Activated naive CD4-positive, alpha-beta T cell treated with anti-CD3 and anti-CD28 coated beads, Interleukin-2, amount 50 U/mL, for 16 hours (primary cell): ENCODE measurements around the gene MMD.
"Not testable (repeated sequence)": the region's sequence is repeated elsewhere in the genome, so short reads cannot be mapped to it uniquely, and the experiment has no call there.

Source experiments
- DNase-seq: peaks from one replicate; pipeline ENCODE4 v3.0.0-alpha.2; 2020

The MMD gene

DNA sequence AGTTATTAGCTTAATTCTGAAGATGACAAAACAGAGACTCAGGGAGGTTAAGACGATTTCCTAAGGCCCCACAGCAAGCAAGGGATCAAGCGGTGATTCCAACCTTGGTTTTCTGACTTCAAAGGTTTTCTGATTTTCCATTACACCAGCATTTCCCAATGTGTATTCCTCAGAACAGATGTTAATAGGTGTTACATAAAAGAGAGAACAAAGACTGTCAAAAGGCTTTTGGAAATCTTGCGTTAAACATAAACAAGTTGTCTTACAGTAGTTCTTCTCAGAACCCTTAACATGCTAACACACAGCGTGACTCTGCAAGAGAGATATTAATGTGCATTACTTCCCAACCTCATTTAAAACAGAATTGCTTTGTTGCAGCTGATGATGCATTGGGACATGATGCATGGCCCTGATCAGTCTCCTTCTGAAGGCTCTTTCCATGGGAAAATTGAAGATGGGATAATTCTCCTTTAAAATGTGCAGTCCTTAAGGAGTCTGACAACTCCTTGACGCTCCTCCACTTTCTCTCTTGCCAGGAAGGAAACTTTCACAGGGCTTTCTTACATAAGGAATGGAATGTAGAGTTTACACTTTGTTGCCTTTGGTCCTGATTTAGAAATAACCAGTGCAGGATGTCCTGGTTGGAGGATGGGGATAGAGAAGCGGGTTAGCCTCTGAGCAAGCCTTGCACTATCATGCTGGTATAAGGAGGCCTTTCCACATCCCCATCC lies 21.5 kb upstream of the MMD start:
- no peak for DNase-seq

DNA sequence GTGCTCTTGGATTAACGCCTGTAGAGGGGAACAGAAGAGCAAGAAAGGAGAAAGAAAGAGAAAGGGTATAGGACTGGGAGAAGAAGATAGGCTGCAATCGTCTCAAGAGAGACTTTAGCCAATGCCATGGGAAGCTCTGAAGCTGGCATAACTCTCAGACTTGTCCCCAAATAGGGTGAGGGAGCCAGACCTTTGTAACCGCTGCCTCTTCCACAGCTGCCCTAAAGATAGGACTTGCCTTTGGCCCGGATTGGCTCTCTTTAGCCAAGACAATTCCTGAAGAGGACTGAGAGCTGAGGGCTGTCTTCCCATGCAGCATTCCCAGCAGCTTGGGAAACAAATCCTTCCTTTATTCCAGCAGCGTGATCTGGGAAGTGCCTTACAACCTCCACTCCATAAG lies 20.8 kb upstream of the MMD start:
- no peak for DNase-seq

DNA sequence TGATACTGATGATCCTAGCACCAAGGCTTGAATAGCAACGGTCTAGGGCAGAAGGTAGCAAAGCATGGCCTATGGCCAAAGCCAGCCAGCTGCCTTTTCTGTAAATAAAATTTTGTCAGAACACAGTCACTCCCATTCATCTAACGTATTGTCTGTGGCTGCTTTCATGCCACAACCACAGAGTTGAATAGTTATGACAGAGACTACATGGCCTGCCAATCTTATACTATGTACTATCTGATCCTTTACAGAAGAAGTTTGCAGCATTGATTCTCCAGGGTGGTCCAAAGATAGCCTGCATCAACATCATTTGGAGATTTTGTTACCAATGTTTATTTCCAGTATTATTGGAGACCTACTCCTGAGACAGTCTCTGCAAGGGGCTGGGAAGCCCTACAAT lies 19.9 kb upstream of the MMD start:
- DNase-seq = no peak

DNA sequence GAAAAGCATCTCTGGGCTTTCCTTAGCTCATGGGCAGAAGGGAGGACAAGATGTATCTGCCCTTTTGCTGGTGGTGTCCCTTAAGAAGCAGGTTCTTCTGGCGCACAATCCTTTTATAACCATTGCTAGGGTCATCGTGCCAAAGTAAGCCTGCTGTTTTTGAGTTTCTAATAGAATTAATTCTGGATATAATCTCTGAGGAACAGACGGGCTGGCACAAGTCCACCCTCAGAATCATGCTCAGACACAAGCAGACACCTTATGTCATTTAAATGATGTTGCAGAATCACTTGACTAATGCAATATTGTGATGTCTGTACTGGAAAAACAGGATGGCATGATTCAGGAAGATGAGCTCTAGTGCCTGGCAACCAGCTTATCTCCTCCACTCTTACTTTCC lies 18.8 kb upstream of the MMD start:
- no peak for DNase-seq

DNA sequence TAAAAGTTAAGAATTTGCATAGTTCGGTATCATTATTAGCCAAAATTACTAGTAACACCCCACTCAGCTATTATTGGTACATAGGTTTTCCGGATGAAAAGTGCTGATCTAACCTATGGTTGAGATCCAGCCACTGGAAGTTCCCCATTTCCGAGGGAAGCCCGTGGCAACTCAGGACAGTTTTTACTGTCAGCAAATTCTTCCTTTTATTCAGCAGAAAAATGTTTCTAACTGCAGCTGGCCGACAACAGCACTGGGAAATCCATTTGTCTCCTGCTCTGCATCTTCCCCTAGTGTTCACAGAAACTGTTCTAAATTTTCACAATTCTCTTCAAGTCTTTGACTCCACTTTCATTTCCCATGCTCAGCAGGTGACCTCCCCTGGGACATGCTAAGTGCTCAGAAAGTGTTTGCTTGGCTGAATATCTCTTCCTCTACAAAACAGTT lies 15.5 kb upstream of the MMD start:
- DNase-seq = no peak

DNA sequence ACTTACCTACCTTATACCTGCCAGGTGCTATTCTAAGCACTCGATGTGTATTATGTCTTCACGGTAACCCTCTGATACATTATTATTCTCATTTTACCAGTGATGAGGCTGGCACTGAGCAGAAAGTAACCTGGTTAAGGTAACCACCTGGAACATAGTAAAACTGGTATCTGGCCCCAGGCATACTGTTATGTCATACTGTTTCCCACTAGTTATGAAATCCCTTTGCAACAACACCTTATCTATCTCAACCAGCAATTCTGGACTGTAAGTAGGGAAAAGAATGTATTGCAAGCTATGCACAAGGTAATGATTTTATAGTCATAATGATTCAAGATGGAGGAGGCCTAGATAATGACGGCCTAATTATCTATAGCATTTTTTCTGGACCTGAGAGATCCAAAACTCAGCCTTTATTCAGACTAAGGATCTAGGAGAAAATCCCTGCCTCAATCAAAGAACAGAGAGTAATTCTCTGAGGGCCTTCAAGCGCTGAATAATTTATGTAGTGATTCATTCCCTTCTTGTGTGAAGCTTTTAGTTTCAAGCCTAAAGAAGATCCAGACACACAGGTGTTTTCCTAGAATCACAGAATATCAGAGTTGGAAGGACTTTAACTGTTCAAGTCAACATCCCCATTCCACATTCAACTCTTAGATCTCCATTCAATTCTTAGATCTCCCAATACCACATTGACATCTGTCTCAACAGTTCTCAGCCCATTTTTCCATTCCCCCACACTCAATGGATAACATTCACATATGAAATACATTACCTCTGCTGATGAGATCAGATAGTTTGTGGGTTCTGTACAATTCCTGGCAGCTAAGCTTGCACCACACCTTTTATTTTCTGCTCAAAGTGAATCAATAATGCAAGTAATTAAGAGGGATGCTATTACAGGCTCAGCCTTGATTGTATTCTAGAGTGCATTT lies 14.9 kb upstream of the MMD start:
- DNase-seq = no peak

DNA sequence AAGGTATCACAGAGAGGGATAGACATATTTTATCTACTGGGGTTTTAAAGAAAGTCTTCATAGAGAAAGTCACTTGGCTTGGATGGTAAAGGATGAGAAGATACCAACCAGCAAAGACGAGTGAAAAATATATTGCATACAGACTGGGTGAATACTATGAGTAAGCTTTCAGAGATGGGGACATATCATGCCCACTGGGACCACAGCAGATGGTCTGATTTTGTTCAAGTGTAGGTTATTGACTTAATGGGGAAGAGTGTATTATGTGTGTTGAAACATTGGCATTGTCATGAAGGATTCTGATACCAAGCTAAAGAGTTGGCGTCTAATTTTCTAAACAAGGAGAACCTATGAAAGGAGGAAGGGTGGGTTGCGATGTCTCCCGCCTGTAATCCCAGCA lies 13.8 kb upstream of the MMD start:
- DNase-seq = no peak

DNA sequence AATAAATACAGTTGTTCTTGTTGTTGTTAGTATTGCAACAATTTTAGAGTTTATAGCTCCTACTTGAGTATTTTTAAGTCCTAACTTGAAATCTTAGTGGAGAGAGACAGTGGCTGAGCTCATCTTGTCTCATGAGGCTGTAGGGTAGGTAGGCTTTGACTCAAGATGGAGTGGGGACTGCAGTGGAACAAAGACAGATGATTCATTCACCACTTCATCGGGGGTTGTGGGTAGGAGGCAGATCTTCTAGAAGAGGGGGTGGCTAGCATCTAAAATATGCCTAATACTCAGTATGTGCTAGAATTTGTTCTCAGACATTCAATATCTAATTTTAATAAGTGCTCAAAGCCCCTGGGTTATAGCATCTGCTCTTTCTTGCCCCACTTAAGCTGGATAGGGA lies 13.1 kb upstream of the MMD start:
- no peak for DNase-seq

DNA sequence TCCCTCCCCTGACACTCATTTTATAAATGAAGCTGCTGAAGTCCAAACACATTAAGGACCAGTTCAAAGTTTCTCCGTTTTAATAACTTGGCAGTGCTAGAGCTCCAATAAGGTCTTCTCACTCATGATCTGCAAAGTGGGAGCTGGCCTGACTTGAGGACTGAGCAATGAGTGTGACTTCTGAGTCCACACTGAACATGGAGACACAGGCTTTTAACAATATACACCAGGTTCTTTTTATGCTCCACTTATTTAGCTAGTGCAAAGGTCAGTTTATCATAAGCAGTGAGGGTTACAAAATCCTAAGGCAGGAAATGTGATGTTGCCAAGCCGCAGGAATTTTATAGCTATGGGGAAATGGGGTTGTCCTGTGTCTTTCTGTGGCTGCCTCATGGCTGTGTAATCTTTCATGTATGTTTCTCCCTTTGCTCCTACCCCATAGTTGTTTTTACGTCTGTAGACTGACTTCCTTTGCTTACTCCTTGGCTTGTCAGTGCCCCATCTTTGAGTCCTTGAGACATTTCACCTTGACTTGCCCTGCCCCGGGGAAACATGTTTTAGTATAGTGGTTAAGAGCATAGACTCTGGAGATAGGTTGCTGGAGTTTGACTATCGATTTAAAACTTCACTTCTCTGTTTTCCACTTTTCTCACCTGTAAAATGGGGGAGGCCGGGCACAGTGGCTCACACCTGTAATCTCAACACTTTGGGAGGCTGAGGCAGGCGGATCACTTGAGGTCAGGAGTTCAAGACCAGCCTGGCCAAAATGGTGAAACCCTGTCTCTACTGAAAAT lies 12.2 kb upstream of the MMD start:
- DNase-seq = no peak

DNA sequence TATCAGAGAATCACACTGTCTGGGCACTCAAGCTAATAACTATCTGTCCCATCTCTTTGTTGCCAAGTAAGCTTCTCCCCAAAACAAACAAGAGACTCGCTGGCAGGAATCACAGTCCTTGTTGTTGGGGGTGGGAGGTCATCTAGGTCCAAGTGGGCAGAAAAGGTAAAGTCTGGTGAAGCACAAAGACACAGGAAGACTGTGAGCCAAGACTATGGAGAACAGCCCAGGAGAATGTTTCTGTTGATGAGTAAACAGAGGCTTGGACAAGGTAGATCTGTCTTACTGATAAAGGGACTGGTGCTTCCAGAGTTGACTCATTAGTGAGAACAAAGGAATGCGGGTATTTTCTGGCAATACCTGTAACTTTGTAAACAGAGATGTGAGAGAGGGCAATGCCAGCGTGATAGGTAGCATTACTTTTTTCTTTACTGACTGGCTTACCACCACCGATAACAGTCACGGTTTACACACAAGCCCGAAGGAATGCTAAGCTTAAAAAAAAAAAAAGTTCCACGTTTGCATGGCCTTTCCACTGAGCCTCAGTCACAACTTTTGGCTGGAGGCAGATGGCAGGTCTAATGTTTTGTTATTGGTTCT lies 11.5 kb upstream of the MMD start:
- no peak for DNase-seq

DNA sequence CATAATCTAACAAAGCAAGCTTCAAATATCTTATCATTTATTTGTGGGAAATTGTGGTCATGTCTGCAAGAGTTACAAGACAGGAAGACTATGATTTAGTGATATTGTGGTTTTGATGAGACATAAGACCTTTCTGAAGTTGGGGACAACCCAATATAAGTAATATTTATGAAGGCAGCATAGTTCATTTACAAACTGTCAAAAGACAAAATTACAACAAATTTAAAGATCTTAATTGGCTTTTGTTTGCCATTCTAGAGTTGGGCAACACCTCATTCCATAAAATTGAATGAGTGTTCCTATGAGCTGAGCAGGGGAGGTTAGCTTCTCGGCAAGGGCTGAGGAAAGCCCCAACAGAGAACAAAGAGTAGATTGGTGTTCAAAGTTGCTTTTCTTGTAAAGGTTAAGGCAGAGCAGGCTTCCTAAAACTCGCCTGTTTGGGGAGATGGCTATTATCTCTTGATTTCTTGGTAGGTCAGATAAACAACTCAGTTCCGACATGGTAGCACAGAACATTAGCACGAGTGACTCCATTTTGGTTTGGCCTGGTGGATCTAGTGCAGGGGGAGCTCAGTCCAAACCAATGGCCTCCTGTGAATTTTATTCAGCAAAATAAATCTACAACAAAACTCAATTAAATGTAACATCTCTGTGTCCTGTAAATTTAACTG lies 10.9 kb upstream of the MMD start:
- DNase-seq = no peak

DNA sequence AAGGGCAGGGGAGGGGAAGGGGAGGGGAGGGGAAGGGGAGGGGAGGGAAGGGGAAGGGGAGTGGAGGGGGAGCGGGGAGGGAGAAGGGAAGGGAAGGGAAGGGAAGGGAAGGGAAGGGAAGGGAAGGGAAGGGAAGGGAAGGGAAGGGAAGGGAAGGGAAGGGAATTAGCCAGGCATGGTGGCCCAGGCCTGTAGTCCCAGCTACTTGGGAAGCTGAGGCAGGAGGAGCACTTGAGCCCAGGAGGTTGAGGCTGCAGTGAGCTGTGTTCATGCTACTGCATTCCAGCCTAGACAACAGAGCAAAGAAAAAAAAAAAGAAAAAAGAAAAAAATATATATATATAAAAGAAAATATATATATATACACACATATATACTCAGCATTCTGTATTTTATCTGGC lies 10.3 kb upstream of the MMD start:
- DNase-seq = not testable (repeated sequence)

DNA sequence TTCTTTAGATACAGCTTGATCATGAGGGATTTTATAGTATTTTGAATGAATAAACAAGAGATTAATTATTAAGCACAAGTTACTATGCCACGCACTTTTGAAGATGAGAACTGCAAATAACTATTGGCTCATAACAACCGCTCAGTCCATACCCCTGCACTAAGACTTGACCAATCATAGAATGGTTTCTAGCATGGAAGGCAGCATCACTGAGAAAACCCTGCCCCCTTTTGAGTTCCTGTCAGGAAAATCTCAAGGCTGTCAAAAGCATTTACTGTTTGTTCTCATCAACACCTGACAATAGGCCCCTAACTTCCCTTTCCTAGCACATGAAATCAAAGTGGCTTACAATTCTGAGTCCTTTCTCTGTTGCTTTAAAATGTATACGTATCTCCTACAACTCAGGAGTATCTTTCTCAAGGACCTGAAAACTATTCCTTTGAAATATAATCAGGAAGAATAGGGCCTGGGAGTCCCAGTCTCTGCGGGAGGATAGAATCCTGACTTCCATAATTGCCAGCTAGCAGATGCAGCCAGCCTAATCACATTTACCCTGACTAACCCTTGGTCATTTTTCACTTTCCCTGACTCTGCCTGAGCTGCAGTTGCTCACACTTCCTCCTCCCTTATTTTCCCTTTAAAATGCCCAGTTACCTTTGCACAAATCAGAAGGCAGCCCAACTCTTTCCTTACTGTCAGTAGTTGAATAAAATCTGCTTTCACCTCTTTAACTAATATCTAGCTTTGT lies 9.1 kb upstream of the MMD start:
- no peak for DNase-seq

DNA sequence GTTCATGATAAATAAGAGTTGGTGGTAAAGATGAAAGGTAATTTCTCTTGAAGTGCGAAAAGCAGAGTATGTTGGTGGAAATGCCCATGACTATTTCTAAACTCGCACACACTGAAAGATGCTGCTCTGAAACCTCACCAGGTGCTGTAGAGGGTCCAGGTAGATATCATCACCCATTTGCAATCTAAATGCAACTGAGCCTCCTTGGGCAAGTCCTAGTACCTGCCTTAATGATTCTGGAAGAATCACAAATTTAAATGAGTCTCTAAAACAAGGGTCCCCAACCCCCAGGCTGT lies 5.9 kb upstream of the MMD start:
- no peak for DNase-seq

DNA sequence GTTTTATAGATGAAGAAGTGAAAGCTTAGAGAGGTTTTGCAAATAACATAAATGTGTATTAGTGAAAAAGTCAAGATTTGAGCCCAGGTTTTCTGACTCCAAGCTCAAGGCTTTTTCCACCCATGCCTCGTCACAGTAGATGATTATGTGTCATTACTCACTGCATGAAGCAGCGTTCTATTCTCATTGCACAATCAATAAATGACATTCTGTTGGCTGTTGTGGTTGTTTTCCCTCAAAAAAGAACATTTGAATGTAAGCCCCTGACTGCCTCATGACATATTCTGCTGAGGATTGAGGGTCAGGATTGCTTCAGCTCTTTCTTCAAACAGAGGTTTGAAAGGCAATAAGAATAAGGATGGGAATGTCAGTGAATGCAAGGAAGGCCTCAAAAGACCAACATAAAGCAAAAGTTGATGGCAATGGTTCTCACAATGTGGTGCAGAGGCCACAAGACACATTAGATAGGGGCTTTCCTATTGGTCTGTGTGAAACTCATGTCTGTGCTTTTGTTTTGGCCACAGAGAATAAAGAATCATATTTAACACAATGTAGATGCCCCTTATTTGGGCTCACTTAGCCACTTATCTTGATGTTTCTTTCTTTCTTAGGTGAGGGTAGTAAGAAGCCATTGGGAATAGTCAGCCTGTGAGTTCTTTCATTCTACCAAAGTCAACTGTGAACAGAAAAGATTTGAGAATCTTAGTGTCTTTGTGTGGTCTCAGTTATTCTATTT lies 5.4 kb upstream of the MMD start:
- DNase-seq = no peak

DNA sequence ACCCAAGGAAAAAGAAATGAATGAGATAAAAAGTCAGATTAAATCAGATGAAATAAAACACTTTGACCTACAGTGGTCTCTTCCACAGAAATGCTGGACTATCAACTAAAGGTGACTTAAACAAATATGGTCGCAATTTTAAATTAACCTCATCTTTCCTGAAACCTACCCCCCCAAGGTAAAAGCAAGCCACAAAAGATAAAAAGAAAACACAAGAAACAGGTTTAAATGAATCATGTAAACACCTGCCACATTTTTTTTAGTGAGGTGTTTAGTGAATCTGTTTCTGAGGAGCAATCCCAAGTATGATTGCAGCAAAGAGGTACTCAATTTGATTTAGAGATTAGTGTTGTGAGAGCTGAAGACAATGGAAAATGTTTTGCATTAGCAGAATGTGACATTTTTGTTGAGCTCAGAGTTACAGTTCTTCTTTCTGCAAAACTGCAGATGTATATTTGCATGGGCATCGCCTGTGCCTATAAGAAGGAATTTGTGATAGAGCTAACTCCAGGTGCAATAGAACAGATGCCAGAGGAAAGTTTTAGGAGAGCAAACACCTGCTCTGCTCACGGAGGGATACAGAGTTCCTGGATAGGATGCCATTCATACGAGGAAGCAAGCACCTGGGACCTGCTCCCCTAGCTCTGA lies 3.4 kb upstream of the MMD start:
- no peak for DNase-seq

DNA sequence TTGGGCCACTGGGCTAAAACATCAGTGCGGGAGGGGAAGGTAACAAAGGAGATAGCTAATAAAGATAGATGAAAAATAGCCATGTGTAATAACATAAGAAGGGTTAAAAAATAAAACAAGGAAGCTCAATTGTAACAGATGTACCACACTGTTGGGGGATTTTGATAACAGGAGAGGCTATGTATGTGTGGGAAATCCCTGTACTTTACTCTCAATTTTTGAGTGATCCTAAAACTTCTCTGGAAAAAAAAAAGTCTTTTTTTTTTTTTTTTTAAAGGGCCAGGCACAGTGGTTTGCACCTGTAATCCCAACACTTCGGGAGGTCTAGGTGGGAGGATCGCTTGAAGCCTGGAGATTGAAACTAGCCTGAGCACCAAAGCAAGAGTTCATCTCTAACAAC lies 1.9 kb upstream of the MMD start:
- DNase-seq = no peak

DNA sequence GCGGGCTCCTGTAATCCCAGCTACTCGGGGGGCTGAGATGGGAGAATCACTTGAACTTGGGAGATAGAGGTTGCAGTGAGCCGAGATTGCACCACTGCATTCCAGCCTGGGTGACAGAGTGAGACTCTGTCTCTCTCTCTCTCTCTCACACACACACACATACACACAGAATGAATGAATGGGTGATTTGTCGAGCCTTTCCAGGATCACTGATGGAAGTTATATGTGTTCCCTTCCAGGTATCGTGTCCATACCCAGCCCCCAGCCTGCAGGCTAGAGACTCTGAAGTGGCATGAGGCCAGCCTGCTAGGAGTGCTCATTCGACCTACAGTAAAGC lies 1.2 kb upstream of the MMD start:
- DNase-seq = not testable (repeated sequence)

DNA sequence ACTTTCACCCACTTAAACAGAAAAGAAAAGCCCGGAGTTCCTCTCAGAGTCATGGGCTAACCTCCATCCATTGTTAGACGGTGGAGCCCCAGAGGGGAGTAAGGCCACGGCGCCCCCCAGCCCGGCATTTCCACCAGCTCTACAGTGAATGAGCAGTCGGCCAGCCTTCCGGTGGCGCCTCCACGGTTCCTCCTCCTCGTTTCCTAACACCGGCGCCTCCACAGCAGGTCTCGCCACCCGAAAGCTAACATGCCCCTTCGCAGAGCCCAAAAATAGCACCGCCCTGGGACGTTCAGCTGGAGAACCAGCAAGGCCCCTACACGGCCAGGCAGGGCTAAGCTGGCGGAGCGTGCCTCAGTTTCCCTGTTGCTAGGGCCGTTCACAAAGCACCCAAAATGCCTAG lies 858 bp downstream of the MMD start:
- peak; percentile 42 for DNase-seq

DNA sequence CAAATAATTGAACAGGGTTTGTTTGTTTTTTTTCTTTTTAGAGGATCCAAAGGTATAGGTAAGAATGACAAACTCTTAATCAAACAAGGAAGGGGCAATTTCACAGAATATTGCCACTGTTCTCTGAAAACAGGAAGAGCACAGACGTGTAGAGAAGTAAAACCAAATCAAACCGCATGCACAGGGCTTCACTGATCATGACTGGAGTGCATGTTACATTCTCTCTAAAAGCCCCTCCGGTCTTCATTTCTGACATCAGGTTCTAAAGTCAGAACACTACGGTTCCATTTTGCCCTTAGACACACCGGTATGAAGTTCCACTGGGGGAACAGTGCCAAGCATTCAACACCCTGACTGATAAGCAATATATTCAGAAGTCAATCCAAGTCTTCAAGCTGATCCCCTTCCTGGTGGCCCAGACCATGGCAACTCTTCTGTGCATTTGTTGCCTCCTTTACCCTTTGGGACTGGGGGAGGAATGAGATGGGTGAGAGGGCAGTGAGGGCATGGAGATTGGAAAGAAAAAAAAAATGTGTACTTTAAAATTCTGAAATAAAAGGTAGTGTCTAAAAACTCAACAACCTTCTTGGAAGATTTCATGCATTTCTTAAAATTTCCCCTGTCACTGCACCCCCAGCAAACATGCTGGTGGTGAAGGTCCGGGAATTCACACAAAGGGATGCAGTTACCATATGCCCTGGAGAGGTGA lies 1.4 kb downstream of the MMD start:
- DNase-seq = peak; percentile 13
